ENCODE results near the gene SSUH2.

- no peak for TF ChIP-seq CTCF (IDR thresholded peaks at IDR 0.05)
- TF ChIP-seq POLR2AphosphoS5 (IDR thresholded peaks at IDR 0.05) = no peak
Measured at GRCh38 chr3:8652324-8652987, 7.9 kb upstream of the SSUH2 start.
